Loucy (cell line): ENCODE results near the gene BCAS4.

Experiments
- H2AFZ ChIP-seq: fragments of 200-600 bp; sonication (generic); 2 replicates; pipeline ENCODE4 v1.6.0; 2016; ENCODE audit warnings: antibody characterized with exemption, mild to moderate bottlenecking, low read length, moderate library complexity
- H3F3A ChIP-seq: fragments of 200-600 bp; 2 replicates; pipeline ENCODE4 v1.6.0; 2016; ENCODE audit warnings: antibody characterized with exemption, low read depth, mild to moderate bottlenecking
- H3K27me3 ChIP-seq: fragments of 200-600 bp; sonication (generic); 2 replicates; pipeline ENCODE4 v1.6.1; 2014; ENCODE audit warnings: low read length, mild to moderate bottlenecking; ENCODE audit not compliant: insufficient read depth, poor library complexity, severe bottlenecking
- H3K36me3 ChIP-seq: fragments of 200-600 bp; sonication (generic); 2 replicates; pipeline ENCODE4 v1.6.1; 2016; ENCODE audit warnings: low read length; ENCODE audit not compliant: insufficient read depth
- H3K4me1 ChIP-seq: fragments of 200-600 bp; sonication (generic); 2 replicates; pipeline ENCODE4 v1.5.1; 2014; ENCODE audit warnings: low read length, mild to moderate bottlenecking; ENCODE audit not compliant: insufficient read depth, poor library complexity, severe bottlenecking
- H3K4me2 ChIP-seq: fragments of 200-600 bp; sonication (generic); 2 replicates; pipeline ENCODE4 v1.6.0; 2014; ENCODE audit warnings: antibody characterized with exemption, low read length, low read depth, mild to moderate bottlenecking; ENCODE audit not compliant: poor library complexity, severe bottlenecking
- H3K4me3 ChIP-seq: fragments of 200-600 bp; sonication (generic); 2 replicates; pipeline ENCODE4 v1.5.1; 2014; ENCODE audit warnings: low read length, mild to moderate bottlenecking, mixed read lengths; ENCODE audit not compliant: poor library complexity, severe bottlenecking
- H3K79me2 ChIP-seq: fragments of 200-600 bp; sonication (generic); 2 replicates; pipeline ENCODE4 v1.6.1; 2014; ENCODE audit warnings: low read length; ENCODE audit not compliant: insufficient read depth
- H3K9ac ChIP-seq: fragments of 200-600 bp; sonication (generic); 2 replicates; pipeline ENCODE4 v1.6.0; 2014; ENCODE audit warnings: mild to moderate bottlenecking, low read depth, low read length, moderate library complexity; ENCODE audit not compliant: poor library complexity, severe bottlenecking
- H3K9me2 ChIP-seq: fragments of 200-600 bp; sonication (generic); replicated peaks from 2 replicates; pipeline ENCODE4 v1.6.1; 2016; ENCODE audit warnings: low read depth, low read length, mixed read lengths
- H3K9me3 ChIP-seq: fragments of 200-600 bp; sonication (generic); 2 replicates; pipeline ENCODE4 v1.6.1; 2014; ENCODE audit warnings: mild to moderate bottlenecking, antibody characterized with exemption, low read length, low read depth; ENCODE audit not compliant: insufficient read depth
- H4K20me1 ChIP-seq: fragments of 200-600 bp; sonication (generic); 2 replicates; pipeline ENCODE4 v1.6.0; 2014; ENCODE audit warnings: antibody characterized with exemption, low read length, mild to moderate bottlenecking; ENCODE audit not compliant: insufficient read depth, poor library complexity, severe bottlenecking
- CTCF ChIP-seq: fragments of 200-600 bp; sonication (generic); conservative IDR thresholded peaks from 2 replicates; pipeline ENCODE4 v1.5.1; 2014; ENCODE audit warnings: mild to moderate bottlenecking, antibody characterized with exemption, low read length
- EZH2phosphoT487 ChIP-seq: fragments of 200-600 bp; IDR thresholded peaks from 2 replicates; pipeline ENCODE4 v1.6.1; 2018; ENCODE audit warnings: antibody characterized with exemption, mild to moderate bottlenecking, moderate library complexity, borderline replicate concordance

The BCAS4 gene

DNA sequence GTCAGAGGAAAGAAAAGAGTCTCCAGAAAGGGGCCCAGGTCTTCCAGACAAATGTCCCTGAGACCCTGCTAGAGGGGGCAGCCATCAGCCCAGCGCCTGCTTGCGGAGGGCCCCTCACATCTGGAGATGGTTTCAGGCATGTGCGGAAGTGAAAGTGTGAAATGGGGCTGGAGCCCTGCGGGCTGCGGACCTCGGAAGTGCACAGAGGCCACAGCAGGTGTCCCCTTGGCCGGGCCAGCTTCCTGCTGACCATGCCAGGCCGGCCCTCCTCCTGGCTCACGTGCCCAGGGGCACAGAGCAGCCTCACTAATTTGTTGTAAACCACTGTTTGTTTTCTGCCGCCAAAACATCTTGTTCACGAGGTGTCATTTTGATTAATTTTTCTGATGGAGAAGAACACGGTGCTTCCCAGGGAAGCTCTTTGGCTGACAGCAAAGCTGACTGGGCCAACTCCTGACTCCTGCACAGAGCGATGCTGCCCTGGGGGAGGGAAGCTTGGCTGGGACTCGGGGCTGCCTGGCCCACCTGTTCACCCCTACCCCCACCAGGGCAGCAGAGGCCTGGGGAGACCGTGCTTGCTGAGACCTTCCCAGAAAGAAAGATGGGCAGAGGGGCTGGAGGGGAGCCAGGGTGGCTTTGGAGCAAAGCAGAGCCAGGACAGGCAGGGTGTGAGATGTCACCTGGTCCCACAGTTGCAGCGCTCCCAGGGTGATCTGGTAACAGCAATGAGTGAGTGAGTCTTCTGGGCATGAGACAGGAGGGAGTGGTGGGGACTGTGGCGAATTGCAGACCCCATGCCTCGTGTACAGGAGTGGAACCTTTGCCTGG, 54.2 kb downstream of the BCAS4 start:
- no peaks in the 10 kb centered on the region for H3K36me3 ChIP-seq
- H3K79me2 ChIP-seq, result no peaks in the 10 kb centered on the region
- H3K4me2 ChIP-seq, result no peak overlapping the region

GRCh38 chr20:50850721-50851286, 55.9 kb downstream of the BCAS4 start:
- no peaks in the 10 kb centered on the region for H3K9me3 ChIP-seq
- H4K20me1 ChIP-seq, result no peaks in the 10 kb centered on the region
- no peaks in the 10 kb centered on the region for H3F3A ChIP-seq
- peaks cover 6% of the 10 kb centered on the region for H3K4me1 ChIP-seq
- H3K36me3 ChIP-seq, result no peaks in the 10 kb centered on the region
- H3K79me2 ChIP-seq, result no peaks in the 10 kb centered on the region
- H3K9me2 ChIP-seq, result no peaks in the 10 kb centered on the region
- H2AFZ ChIP-seq, result no peak overlapping the region
- H3K9ac ChIP-seq, result no peak overlapping the region
- H3K4me2 ChIP-seq, result no peak overlapping the region
- TF ChIP-seq EZH2phosphoT487 (no peak), CTCF (no peak; the same call in 1 of the 2 replicates)
- H3K4me3 ChIP-seq, result no peak overlapping the region
- no peaks in the 10 kb centered on the region for H3K27me3 ChIP-seq

More for the DNA sequence above, 54.2 kb downstream of the BCAS4 start:
- Histone ChIP-seq H3K27me3 (no peaks in the 10 kb centered on the region), H3K9ac (no peak overlapping the region), H3F3A (no peaks in the 10 kb centered on the region), H3K4me3 (no peak overlapping the region), H2AFZ (no peak overlapping the region), H3K9me2 (no peaks in the 10 kb centered on the region), H4K20me1 (no peaks in the 10 kb centered on the region), H3K4me1 (peaks cover 6% of the 10 kb centered on the region), H3K9me3 (no peaks in the 10 kb centered on the region)
- TF ChIP-seq CTCF (no peak), EZH2phosphoT487 (no peak)

GRCh38 chr20:50852085-50852484, 57.2 kb downstream of the BCAS4 start:
- no peaks in the 10 kb centered on the region for H3K9me2 ChIP-seq

More at GRCh38 chr20:50852085-50852484, 57.2 kb downstream of the BCAS4 start:
- no peak overlapping the region for H3K4me2 ChIP-seq
- H3F3A ChIP-seq, result no peaks in the 10 kb centered on the region
- H3K4me3 ChIP-seq, result no peak overlapping the region
- peaks cover 6% of the 10 kb centered on the region for H3K4me1 ChIP-seq
- no peaks in the 10 kb centered on the region for H3K79me2 ChIP-seq
- TF ChIP-seq EZH2phosphoT487 (no peak), CTCF (no peak)
- no peaks in the 10 kb centered on the region for H3K27me3 ChIP-seq
- H3K9ac ChIP-seq, result no peak overlapping the region
- no peak overlapping the region for H2AFZ ChIP-seq
- H3K36me3 ChIP-seq, result no peaks in the 10 kb centered on the region
- H3K9me3 ChIP-seq, result no peaks in the 10 kb centered on the region
- no peaks in the 10 kb centered on the region for H4K20me1 ChIP-seq
